Measurements from ENCODE around the gene C1orf159. TPM values are rescaled to one million over a fixed set of nuclear protein-coding genes. Genes with fewer than 3 reads are reported as not detected.

The C1orf159 gene
- total RNA-seq, 1 donor from 2014 or later = 30.0 TPM

- H3K4me3 Mint-ChIP-seq = no peak overlapping the region
- H3K36me3 Mint-ChIP-seq (ENCODE audit: low read depth) = peaks cover 3% of the 10 kb centered on the region
- H3K4me1 Mint-ChIP-seq (ENCODE audit: low read depth) = peaks cover 2% of the 10 kb centered on the region
- H3K9me3 Mint-ChIP-seq = no peaks in the 10 kb centered on the region
- DNase-seq (ENCODE audit: low spot score) = no peak
- H3K27me3 Mint-ChIP-seq (ENCODE audit: insufficient read depth) = peaks cover 2% of the 10 kb centered on the region
- no peak overlapping the region for H3K27ac Mint-ChIP-seq
- intact Hi-C loops (cut with micrococcal nuclease) = no loop called here
Measured at GRCh38 chr1:1044455-1045078, 71.3 kb downstream of the C1orf159 start.

GRCh38 chr1:1043921-1044320 is 72.0 kb downstream of the C1orf159 start:
- Mint-ChIP-seq H3K36me3 (ENCODE audit: low read depth) (peaks cover 3% of the 10 kb centered on the region), H3K27me3 (ENCODE audit: insufficient read depth) (peaks cover 6% of the 10 kb centered on the region), H3K9me3 (no peaks in the 10 kb centered on the region), H3K4me3 (no peak overlapping the region), H3K27ac (no peak overlapping the region), H3K4me1 (ENCODE audit: low read depth) (peaks cover 8% of the 10 kb centered on the region)
- intact Hi-C loops (cut with micrococcal nuclease) = no loop called here
- no peak for DNase-seq (ENCODE audit: low spot score)

DNA sequence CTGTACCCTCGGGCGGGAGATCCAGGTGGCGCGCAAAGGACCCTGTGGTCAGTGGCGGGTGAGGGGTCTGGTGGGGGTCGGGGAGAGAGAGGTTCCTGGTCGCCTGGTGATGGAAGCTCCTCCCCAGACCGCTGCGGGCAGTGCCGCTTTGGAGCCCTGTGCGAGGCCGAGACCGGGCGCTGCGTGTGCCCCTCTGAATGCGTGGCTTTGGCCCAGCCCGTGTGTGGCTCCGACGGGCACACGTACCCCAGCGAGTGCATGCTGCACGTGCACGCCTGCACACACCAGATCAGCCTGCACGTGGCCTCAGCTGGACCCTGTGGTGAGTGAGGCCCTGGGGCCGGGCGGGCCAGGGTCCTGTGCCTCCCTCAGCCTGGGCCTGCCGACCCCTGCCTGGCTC is 72.5 kb downstream of the C1orf159 start:
- peaks cover 3% of the 10 kb centered on the region for H3K36me3 Mint-ChIP-seq (ENCODE audit: low read depth)
- H3K27ac Mint-ChIP-seq = no peak overlapping the region
- H3K27me3 Mint-ChIP-seq (ENCODE audit: insufficient read depth) = peaks cover 10% of the 10 kb centered on the region
- intact Hi-C loops (cut with micrococcal nuclease) = no loop called here
- no peak overlapping the region for H3K4me3 Mint-ChIP-seq
- peaks cover 14% of the 10 kb centered on the region for H3K4me1 Mint-ChIP-seq (ENCODE audit: low read depth)
- no peak for DNase-seq (ENCODE audit: low spot score)
- H3K9me3 Mint-ChIP-seq = no peaks in the 10 kb centered on the region

- peak overlapping the region; percentile 37 for H3K4me3 Mint-ChIP-seq
- H3K27ac Mint-ChIP-seq = no peak overlapping the region
- intact Hi-C loops (cut with micrococcal nuclease) = no loop called here
- no peak for DNase-seq (ENCODE audit: low spot score)
- H3K36me3 Mint-ChIP-seq (ENCODE audit: low read depth) = peaks cover 3% of the 10 kb centered on the region
- H3K4me1 Mint-ChIP-seq (ENCODE audit: low read depth) = peaks cover 14% of the 10 kb centered on the region
- H3K27me3 Mint-ChIP-seq (ENCODE audit: insufficient read depth) = peaks cover 13% of the 10 kb centered on the region
- no peaks in the 10 kb centered on the region for H3K9me3 Mint-ChIP-seq
Measured at GRCh38 chr1:1042835-1043234, 73.1 kb downstream of the C1orf159 start.

DNA sequence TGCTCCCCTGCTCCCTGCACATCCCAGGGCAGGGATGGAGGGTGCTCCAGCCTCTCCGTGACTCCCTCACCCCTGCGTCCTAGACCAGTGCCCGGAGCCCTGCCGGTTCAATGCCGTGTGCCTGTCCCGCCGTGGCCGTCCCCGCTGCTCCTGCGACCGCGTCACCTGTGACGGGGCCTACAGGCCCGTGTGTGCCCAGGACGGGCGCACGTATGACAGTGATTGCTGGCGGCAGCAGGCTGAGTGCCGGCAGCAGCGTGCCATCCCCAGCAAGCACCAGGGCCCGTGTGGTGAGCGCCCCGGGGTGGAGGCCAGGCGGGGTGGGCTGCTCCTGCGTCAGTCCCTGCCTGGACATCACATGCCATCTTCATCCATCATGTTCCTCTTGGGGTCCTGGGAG is 74.0 kb downstream of the C1orf159 start:
- Mint-ChIP-seq H3K4me3 (no peak overlapping the region), H3K9me3 (no peaks in the 10 kb centered on the region), H3K36me3 (ENCODE audit: low read depth) (peaks cover 3% of the 10 kb centered on the region), H3K27me3 (ENCODE audit: insufficient read depth) (peaks cover 15% of the 10 kb centered on the region), H3K4me1 (ENCODE audit: low read depth) (peaks cover 14% of the 10 kb centered on the region), H3K27ac (no peak overlapping the region)
- no peak for DNase-seq (ENCODE audit: low spot score)
- intact Hi-C loops (cut with micrococcal nuclease) = loop anchor here (2.0 kb wide), 1 partner anchor 27 kb away; no protein-coding TSS in a partner anchor

- peaks cover 15% of the 10 kb centered on the region for H3K27me3 Mint-ChIP-seq (ENCODE audit: insufficient read depth)
- H3K4me3 Mint-ChIP-seq = no peak overlapping the region
- no peaks in the 10 kb centered on the region for H3K9me3 Mint-ChIP-seq
- DNase-seq (ENCODE audit: low spot score) = no peak
- H3K4me1 Mint-ChIP-seq (ENCODE audit: low read depth) = peaks cover 14% of the 10 kb centered on the region
- peaks cover 3% of the 10 kb centered on the region for H3K36me3 Mint-ChIP-seq (ENCODE audit: low read depth)
- no peak overlapping the region for H3K27ac Mint-ChIP-seq
- intact Hi-C loops (cut with micrococcal nuclease) = loop anchor here (2.0 kb wide), 1 partner anchor 28 kb away; no protein-coding TSS in a partner anchor
Measured at GRCh38 chr1:1041092-1041523, 74.8 kb downstream of the C1orf159 start.

- no peak overlapping the region for H3K27ac Mint-ChIP-seq
- intact Hi-C loops (cut with micrococcal nuclease) = loop anchor here (1.0 to 2.0 kb wide), 3 partner anchors 19 to 29 kb away; no protein-coding TSS in a partner anchor
- peaks cover 3% of the 10 kb centered on the region for H3K36me3 Mint-ChIP-seq (ENCODE audit: low read depth)
- peak overlapping the region; percentile 64 for H3K4me3 Mint-ChIP-seq
- H3K27me3 Mint-ChIP-seq (ENCODE audit: insufficient read depth) = peaks cover 16% of the 10 kb centered on the region
- DNase-seq (ENCODE audit: low spot score) = peak; percentile 78
- peaks cover 14% of the 10 kb centered on the region for H3K4me1 Mint-ChIP-seq (ENCODE audit: low read depth)
- H3K9me3 Mint-ChIP-seq = no peaks in the 10 kb centered on the region
Measured at GRCh38 chr1:1040004-1040991, 75.6 kb downstream of the C1orf159 start.

DNA sequence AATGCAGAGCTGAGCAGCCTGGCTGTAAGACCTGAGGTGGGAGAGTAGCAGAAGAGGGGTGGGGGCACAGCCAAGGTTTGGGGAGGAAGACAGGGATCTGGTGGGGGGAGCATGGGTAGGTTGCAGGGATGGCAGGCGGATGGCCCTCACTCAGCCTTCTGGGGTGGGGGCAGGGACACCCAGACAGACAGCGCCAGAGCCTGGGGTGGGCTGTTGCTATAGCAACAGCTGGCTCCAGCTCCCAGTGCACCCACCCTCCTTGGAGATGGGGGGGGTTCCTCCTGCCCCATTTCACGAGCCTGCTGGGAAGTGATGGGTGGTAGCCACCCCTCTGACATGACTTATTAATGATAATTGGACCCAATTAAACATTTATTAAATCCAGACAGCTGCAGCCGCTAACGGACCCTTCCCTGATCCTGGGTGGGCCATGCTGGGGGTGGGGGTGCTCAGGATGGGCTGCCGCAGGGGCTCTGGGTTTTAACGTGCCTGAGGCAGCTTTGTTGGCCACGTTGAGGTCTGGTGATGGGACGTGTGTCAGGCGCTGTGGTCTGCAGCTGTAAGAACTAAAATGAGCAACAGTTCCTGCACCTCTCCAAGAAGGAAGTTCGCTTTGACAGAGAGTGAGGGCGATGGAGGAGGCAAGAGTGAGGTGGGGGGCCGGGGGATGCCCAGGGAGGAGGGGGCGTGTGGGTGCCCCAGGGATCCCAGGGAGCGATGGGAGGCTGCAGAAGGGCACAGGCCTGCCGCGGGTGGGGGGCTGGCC is 76.6 kb downstream of the C1orf159 start:
- Mint-ChIP-seq H3K36me3 (ENCODE audit: low read depth) (peaks cover 3% of the 10 kb centered on the region), H3K9me3 (no peaks in the 10 kb centered on the region), H3K27ac (peak overlapping the region; percentile 70), H3K4me1 (ENCODE audit: low read depth) (peaks cover 14% of the 10 kb centered on the region), H3K27me3 (ENCODE audit: insufficient read depth) (peaks cover 19% of the 10 kb centered on the region), H3K4me3 (peak overlapping the region; percentile 64)
- intact Hi-C loops (cut with micrococcal nuclease) = loop anchor here (2.0 kb wide), 1 partner anchor 59 kb away; no protein-coding TSS in a partner anchor
- DNase-seq (ENCODE audit: low spot score) = no peak

DNA sequence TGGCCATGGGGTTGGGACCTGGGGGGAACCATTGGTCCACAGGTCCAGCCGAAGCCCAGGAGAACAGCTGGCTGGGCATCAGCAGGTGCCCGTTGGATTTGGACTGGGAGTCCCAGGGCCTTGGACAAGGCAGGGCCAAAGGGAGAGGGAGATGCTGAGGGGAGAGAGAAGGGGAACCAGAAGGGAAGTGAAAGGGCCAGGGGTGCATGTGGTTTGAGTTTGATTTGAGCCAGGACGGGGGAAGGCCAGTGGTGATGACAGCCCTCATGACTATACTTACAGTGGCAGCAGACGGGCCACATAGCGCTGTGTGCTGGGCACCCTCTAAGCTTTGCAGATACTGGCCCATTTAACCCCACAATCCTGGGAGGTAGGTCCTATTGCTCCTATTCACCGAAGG is 77.2 kb downstream of the C1orf159 start:
- Mint-ChIP-seq H3K27me3 (ENCODE audit: insufficient read depth) (peaks cover 19% of the 10 kb centered on the region), H3K4me3 (peak overlapping the region; percentile 42), H3K27ac (no peak overlapping the region), H3K9me3 (no peaks in the 10 kb centered on the region), H3K36me3 (ENCODE audit: low read depth) (peaks cover 3% of the 10 kb centered on the region), H3K4me1 (ENCODE audit: low read depth) (peaks cover 14% of the 10 kb centered on the region)
- intact Hi-C loops (cut with micrococcal nuclease) = loop anchor here (2.0 kb wide), 1 partner anchor 60 kb away; no protein-coding TSS in a partner anchor
- DNase-seq (ENCODE audit: low spot score) = no peak

GRCh38 chr1:1037366-1038327 is 78.2 kb downstream of the C1orf159 start:
- Mint-ChIP-seq H3K36me3 (ENCODE audit: low read depth) (no peaks in the 10 kb centered on the region), H3K9me3 (no peaks in the 10 kb centered on the region), H3K4me1 (ENCODE audit: low read depth) (peaks cover 14% of the 10 kb centered on the region), H3K27me3 (ENCODE audit: insufficient read depth) (peaks cover 19% of the 10 kb centered on the region), H3K27ac (no peak overlapping the region), H3K4me3 (no peak overlapping the region)
- no peak for DNase-seq (ENCODE audit: low spot score)
- intact Hi-C loops (cut with micrococcal nuclease) = loop anchor here (2.0 kb wide), 1 partner anchor 61 kb away; no protein-coding TSS in a partner anchor

DNA sequence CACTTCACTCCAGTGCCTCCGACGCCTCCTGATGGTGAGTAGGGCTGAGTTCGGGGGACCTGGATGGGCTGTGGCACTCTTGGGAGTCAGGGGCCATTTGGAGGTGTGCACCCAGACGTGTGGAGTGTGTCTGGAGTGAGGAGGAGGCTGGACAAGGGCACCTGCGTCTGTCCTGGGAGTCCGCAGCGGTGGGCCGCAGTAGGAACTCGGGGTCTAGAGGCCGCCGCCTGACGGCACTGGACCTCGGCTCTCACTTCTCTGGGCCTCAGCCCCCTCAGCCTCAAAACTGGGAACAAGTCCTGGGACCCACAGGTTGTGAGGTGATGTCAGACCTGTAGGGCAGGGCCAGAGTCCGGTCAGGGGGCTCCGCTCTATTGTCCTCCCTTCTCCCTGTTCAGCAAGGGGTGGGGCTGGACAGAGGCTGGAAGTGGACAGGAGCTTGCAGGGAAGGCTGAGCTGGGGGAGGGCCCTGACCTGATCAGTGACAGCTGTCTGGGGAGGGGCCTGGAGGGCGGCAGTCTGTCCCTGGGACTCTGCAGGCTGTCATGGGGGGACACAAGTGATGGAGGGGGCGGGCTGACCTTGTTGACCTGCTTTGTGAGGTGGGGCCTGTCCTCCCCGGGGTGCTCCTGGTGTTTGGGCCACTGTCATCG is 80.5 kb downstream of the C1orf159 start:
- DNase-seq (ENCODE audit: low spot score) = no peak
- Mint-ChIP-seq H3K4me3 (no peak overlapping the region), H3K4me1 (ENCODE audit: low read depth) (peaks cover 14% of the 10 kb centered on the region), H3K27ac (no peak overlapping the region), H3K9me3 (no peaks in the 10 kb centered on the region), H3K36me3 (ENCODE audit: low read depth) (no peaks in the 10 kb centered on the region), H3K27me3 (ENCODE audit: insufficient read depth) (peaks cover 25% of the 10 kb centered on the region)
- intact Hi-C loops (cut with micrococcal nuclease) = no loop called here
